Measurements from ENCODE around the gene GFPT2.

The GFPT2 gene

DNA sequence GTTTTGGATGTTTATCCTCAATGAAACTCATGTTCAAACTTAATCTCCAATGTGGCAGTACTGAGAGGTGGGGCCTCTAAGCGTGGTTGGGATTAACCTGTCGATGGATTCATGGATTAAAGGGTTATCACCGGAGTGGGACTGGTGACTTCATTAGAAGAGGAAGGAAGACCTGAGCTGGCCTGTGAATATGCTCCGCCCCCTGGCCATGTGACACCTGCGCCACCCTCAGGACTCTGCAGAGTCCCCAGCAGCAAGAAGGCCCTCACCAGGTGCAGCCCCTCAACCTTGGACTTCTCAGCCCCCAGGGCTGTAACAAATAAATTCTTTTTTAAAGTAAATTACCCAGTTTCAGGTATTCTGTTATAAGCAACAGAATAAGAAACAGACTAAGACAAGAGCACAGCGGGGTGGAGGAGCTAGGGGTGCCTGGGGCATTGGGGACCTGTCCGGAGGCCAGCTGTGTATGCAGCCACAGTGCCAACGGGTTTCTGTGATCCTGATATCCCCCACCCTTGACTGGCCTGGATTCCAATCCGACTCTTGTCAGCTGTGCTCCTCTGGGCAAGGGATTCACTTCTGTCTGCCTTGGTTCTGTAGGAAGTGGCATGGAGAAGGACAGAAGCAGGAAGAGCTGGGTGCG, 58.1 kb downstream of the GFPT2 start:
- DNase-seq (ENCODE audit: low read depth), result no peak
- TF ChIP-seq MYC (IDR thresholded peaks at IDR 0.05; ENCODE audit: low read depth, low read length), result no peak
- TF ChIP-seq POLR2A (IDR thresholded peaks at IDR 0.05; ENCODE audit: extremely low read depth, insufficient read length), result no peak
- TF ChIP-seq, protein P1, sequence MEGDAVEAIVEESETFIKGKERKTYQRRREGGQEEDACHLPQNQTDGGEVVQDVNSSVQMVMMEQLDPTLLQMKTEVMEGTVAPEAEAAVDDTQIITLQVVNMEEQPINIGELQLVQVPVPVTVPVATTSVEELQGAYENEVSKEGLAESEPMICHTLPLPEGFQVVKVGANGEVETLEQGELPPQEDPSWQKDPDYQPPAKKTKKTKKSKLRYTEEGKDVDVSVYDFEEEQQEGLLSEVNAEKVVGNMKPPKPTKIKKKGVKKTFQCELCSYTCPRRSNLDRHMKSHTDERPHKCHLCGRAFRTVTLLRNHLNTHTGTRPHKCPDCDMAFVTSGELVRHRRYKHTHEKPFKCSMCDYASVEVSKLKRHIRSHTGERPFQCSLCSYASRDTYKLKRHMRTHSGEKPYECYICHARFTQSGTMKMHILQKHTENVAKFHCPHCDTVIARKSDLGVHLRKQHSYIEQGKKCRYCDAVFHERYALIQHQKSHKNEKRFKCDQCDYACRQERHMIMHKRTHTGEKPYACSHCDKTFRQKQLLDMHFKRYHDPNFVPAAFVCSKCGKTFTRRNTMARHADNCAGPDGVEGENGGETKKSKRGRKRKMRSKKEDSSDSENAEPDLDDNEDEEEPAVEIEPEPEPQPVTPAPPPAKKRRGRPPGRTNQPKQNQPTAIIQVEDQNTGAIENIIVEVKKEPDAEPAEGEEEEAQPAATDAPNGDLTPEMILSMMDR (IDR thresholded peaks at IDR 0.05; ENCODE audit: low read depth, low read length), result no peak
- TF ChIP-seq, protein P2, sequence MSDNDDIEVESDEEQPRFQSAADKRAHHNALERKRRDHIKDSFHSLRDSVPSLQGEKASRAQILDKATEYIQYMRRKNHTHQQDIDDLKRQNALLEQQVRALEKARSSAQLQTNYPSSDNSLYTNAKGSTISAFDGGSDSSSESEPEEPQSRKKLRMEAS (IDR thresholded peaks at IDR 0.05; ENCODE audit: low read depth, low read length), result no peak
- H3K4me3 ChIP-seq (ENCODE audit: low read depth, low read length), result no peak overlapping the region

DNA sequence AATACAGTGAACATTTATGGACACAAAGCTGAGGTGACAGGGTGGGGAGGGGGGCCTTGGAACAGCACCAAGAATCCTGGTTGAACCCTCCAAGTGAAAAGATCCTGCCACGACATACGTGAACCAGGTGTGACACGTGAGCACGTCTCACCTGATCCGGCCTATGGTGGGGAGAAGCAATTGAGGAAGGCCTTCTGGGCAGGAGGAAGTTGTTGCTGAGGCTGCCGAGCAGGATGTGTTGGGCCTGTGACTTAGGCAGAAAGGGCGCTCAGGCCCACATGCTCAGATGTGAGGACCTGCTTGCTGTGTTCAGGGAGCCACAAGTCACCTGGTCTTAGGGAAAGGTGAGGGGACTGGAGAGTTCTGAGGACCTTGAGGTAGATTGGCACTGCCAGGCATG, 58.7 kb downstream of the GFPT2 start:
- H3K4me3 ChIP-seq (ENCODE audit: low read depth, low read length), result no peak overlapping the region
- peak; percentile 20 for DNase-seq (ENCODE audit: low read depth)
- TF ChIP-seq, protein P1 (IDR thresholded peaks at IDR 0.05; ENCODE audit: low read depth, low read length), result no peak
- TF ChIP-seq MYC (IDR thresholded peaks at IDR 0.05; ENCODE audit: low read depth, low read length) (no peak), POLR2A (IDR thresholded peaks at IDR 0.05; ENCODE audit: extremely low read depth, insufficient read length) (no peak)
- TF ChIP-seq, protein P2 (IDR thresholded peaks at IDR 0.05; ENCODE audit: low read depth, low read length), result no peak

DNA sequence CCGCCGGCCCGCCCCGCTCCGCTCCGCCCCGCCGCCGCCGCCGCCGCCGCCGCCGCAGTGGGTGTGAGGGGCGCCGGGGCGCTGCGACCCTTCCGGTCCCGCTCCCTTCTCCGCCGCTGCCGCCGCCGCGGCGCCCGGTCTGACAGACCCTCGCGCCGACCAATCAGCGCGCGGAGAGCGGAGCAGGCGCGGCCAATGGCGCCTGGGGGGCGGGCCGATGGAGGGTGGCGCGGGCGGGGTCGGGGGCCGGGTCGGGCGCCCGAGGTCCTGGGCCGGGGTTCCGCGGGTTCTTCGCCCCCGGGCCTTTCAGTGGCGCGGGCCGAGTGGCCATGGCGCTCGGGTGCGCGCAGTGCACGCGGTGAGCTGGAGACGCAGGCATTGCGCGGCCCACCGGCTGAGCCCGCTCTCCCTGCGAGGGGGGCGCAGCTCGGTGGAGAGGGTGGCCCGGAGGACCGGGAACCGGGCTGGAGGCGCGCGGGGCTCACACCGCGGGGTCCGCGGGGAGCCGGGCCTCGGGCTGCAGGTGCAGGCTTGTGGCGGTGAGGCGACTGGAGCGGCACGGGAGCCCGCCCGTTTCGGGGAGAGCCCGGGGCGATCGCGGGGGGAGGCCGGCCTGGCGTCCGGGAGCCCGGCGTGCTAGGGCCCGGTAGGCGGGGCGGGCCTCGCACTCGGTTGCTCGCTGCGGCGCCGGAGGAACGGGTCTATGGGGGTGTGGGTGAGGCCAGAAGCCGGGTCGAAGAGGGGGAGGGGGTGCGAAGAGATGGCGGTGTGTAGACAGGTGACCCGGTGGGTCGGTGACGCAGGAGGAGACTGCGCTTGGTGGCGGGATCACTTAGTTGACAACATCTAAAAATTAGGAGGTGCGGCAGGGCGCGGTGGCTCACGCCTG, 60.9 kb downstream of the GFPT2 start, which contains the start of gene MAPK9:
Gene MAPK9 (minus strand): TSS at position 141 of the 889 bp plus-strand sequence. CDS start 11,522 bp downstream, outside the sequence.
- H3K4me3 ChIP-seq (ENCODE audit: low read depth, low read length), result peak within 1 kb of the TSS; percentile 68
- TF ChIP-seq POLR2A (IDR thresholded peaks at IDR 0.05; ENCODE audit: extremely low read depth, insufficient read length), result peak; percentile 60
- TF ChIP-seq MYC (IDR thresholded peaks at IDR 0.05; ENCODE audit: low read depth, low read length), result no peak
- DNase-seq (ENCODE audit: low read depth), result peak; percentile 86

DNA sequence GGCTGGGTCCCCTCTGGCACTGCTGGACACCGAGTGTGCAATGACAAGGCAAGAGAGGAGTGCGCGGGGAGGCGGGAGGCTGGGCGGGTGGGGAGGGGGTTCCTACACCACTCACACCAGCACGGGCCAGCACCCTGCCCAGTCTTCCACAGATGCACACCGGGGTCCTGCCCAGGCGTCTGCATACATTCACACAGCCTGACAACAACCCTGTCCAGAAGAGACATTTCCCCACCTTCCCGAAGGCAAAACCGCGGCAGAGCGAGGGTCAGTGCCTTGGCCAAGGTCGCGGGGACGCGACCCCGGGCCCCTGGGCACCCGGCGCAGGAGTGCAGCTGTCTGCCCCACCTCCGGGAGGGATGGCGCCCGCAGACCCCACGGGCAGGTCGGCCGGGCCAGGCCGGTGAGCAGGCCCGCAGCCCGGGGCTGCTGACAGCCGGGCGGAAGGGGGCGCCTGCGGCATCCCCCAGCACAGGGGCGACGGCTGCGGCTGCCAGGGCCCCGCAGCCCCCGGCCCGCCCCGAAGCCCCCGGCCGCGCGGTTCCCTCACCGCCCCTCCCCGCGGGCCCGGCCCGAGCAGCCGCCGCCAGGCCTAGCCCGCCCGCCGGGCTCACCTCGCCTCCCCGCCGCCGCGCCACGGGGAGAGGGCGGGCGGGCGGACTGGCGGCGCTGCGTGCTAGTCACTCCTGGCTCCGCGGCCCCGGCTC, 61.7 kb downstream of the GFPT2 start:
- DNase-seq (ENCODE audit: low read depth), result peak; percentile 42
- H3K4me3 ChIP-seq (ENCODE audit: low read depth, low read length), result peak overlapping the region; percentile 68
- TF ChIP-seq, protein P1 (IDR thresholded peaks at IDR 0.05; ENCODE audit: low read depth, low read length), result peak; percentile 21
- TF ChIP-seq, protein P2 (IDR thresholded peaks at IDR 0.05; ENCODE audit: low read depth, low read length), result no peak

DNA sequence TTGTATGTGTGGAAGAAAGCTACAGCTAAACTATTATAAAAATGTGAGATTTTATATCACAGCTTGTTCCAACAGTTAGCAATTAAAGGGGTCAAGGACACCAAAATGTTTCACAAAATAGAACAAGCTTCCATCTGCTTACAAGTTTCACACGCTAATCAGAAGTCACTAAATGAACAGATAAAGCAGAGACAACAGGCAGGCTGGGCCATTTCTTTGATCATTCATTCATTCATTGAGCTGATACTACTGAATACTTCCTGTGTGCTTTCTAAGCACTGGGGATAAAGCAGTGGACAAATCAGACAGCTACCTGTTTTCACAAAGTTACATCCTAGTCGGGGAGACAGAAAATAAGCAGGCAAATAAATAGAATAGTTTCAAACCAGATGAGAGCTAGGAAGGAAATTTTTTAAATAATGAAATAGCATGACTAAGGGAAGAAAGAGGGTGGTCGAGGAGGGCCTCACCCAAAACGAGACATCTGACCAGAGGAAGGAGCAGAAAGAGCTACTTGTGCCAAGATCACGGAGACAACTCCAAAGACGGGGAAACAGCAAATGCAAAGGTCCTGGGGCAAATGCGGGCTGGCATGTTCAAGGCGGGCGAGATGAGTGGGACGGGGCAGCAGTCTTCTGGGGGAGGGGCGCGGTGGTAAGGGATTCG, 62.4 kb downstream of the GFPT2 start:
- peak overlapping the region; percentile 68 for H3K4me3 ChIP-seq (ENCODE audit: low read depth, low read length)
- TF ChIP-seq, protein P2 (IDR thresholded peaks at IDR 0.05; ENCODE audit: low read depth, low read length), result no peak
- DNase-seq (ENCODE audit: low read depth), result no peak

DNA sequence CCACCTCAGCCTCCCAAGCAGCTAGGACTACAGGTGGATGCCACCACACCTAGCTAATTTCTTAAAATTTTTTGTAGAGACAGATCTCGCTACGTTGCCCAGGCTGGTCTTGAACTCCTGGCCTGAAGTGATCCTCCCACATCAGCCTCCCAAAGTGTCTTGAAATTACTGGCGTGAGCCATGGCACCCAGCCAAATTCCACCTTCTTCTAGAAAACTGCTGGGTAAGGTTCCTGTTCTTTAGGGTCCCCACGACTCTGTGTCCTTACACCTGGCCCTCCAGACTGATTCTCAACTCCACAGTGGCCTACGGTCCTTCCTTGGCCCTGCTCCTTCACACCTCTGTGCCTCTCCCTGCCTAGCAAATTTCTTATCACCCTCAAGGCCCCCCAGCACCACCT, 63.2 kb downstream of the GFPT2 start:
- TF ChIP-seq POLR2A (IDR thresholded peaks at IDR 0.05; ENCODE audit: extremely low read depth, insufficient read length), result no peak
- TF ChIP-seq, protein P2 (IDR thresholded peaks at IDR 0.05; ENCODE audit: low read depth, low read length), result no peak
- DNase-seq (ENCODE audit: low read depth), result no peak
- no peak overlapping the region for H3K4me3 ChIP-seq (ENCODE audit: low read depth, low read length)
